Fibroblast of the aortic adventitia (primary cell): Measurements from ENCODE around the gene STUB1. TPM values are rescaled to one million over a fixed set of nuclear protein-coding genes. Genes with fewer than 3 reads are reported as not detected.

ENCODE experiments used
- DNase-seq: peaks from one replicate; pipeline ENCODE4 v3.0.0-alpha.2; 2010; ENCODE audit warnings: low read depth
- H3K4me3 ChIP-seq: 2 replicates; pipeline ENCODE4 v1.5.1; 2011; ENCODE audit warnings: low read depth, mild to moderate bottlenecking, control low read depth, low read length, moderate library complexity
- CTCF ChIP-seq: IDR thresholded peaks from 2 replicates; pipeline ENCODE4 v1.5.1; 2011; ENCODE audit warnings: mild to moderate bottlenecking, low read length, control low read depth, inconsistent platforms; ENCODE audit not compliant: insufficient read depth
- total RNA-seq: library from RNA; depleted of rRNA; stranded (reverse); fragments of >200 nt; gene quantifications from 2 replicates; pipeline ENCODE4 v1.2.3, GENCODE V29; 2012; ENCODE audit warnings: low replicate concordance

The STUB1 gene
- total RNA-seq, 1 donor = 88.9 TPM

- H3K4me3 ChIP-seq = peak overlapping the region; percentile 73
- no peak for DNase-seq
These were observed 47.2 kb downstream of the STUB1 start for GRCh38 chr16:727291-727977.

GRCh38 chr16:728131-728889, 48.1 kb downstream of the STUB1 start:
- peak overlapping the region; percentile 73 for H3K4me3 ChIP-seq
- TF ChIP-seq CTCF = no peak
- peak; percentile 63 for DNase-seq

More at GRCh38 chr16:727291-727977, 47.2 kb downstream of the STUB1 start:
- TF ChIP-seq CTCF = no peak

- no peak for DNase-seq
- TF ChIP-seq CTCF = no peak
- H3K4me3 ChIP-seq = no peak overlapping the region
These were observed 48.9 kb downstream of the STUB1 start for GRCh38 chr16:728890-729744.

GRCh38 chr16:729768-730665, 49.8 kb downstream of the STUB1 start:
- H3K4me3 ChIP-seq = no peak overlapping the region
- TF ChIP-seq CTCF = no peak
- no peak for DNase-seq

DNA sequence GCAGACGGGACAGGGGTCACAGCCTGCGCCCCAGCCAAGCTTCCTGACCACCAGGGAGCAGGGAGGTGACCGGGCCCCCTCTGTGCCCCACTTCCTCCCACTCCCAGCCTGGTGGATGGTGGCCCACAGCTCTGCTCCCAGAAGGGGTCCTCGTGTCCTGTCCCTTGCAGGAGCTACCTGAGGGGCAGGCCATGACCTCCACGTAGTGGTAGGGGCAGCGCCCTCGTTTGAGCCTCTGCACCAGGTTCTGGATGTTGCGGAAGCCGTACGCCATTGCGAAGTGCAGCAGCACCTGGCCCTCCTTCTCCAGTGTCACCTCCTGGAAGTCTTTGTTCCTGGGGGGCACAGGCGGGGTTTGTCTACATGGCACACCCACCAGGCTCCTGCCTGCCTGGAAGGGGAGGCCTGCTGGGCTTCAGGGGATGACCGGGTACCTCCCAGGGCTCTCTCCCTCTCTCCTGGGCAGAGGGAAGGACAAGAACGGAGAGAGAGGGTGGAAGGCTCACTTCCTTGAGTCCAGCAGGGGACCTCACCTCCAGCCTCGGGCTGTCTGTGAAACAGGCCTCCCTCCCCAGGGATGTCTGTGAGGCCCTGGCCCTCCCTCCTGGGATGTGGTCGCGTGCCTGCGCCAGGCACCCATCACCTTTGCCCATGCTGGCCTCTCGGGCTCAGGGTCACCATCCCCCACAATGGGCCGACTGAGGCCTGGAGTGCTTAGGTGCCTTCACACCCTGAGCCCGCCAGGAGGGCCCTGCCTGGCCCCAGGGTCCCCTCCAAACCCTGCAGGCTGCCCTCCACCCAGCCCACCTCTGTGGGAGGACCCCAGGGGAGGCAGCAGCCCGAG, 50.7 kb downstream of the STUB1 start:
- DNase-seq = no peak
- no peak for TF ChIP-seq CTCF

More for the DNA sequence above, 50.7 kb downstream of the STUB1 start:
- no peak overlapping the region for H3K4me3 ChIP-seq
